ENCODE results near the gene ZNF616.

Gene ZNF616

DNA sequence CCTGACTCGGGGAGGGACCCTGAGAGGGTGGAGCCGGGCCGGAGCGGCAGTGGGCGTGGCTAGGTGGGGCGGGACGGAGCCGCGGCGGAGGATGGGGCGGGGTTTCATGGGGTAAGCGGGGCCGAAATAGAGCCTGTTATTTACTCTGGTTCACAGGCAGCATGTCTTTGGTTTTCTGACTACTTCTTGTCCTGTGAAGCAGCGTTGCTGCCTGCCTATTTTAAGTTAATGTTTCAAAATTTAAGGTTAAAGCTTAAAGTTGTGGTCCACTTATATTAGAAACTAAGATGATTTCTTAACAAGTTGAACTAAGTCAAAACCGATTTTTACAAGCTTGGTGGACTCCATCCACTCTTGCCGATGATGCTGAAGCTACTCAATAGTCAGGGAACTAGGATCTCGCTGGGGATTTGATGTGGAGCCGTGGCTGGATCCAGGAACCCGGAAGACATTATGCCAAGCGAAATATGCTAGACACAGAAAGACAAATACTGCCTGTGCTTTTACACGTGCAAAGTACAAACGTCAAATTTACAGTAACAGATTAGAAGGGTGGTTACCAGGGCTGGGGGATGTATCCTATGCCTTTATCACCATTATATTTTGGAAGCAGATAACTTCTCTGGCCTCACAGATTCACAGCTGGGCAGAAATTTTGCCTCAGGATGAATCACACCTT, 433 bp upstream of the ZNF616 start:
- H3K4me3 ChIP-seq (ENCODE audit: low read depth, low read length), result no peak overlapping the region
- TF ChIP-seq, protein P1, sequence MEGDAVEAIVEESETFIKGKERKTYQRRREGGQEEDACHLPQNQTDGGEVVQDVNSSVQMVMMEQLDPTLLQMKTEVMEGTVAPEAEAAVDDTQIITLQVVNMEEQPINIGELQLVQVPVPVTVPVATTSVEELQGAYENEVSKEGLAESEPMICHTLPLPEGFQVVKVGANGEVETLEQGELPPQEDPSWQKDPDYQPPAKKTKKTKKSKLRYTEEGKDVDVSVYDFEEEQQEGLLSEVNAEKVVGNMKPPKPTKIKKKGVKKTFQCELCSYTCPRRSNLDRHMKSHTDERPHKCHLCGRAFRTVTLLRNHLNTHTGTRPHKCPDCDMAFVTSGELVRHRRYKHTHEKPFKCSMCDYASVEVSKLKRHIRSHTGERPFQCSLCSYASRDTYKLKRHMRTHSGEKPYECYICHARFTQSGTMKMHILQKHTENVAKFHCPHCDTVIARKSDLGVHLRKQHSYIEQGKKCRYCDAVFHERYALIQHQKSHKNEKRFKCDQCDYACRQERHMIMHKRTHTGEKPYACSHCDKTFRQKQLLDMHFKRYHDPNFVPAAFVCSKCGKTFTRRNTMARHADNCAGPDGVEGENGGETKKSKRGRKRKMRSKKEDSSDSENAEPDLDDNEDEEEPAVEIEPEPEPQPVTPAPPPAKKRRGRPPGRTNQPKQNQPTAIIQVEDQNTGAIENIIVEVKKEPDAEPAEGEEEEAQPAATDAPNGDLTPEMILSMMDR (IDR thresholded peaks at IDR 0.05; ENCODE audit: borderline replicate concordance, insufficient read depth, low read depth, low read length), result no peak

DNA sequence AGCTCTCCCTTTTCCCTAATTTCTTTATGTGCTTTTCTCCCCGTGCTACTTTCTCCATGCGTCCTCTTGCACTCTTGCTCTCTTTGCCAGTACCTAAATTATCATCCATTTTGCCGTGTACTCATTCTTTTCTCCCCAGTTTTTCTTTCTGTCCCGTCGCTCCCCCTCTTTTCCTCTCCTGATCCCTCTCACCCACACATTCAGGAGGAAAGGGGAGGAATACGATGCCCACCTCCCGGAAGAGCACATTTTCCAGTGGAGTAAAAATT, 821 bp downstream of the ZNF616 start:
- peak overlapping the region; percentile 73 for H3K4me3 ChIP-seq (ENCODE audit: low read depth, low read length)
- TF ChIP-seq, protein P1 (IDR thresholded peaks at IDR 0.05; ENCODE audit: borderline replicate concordance, insufficient read depth, low read depth, low read length), result no peak

DNA sequence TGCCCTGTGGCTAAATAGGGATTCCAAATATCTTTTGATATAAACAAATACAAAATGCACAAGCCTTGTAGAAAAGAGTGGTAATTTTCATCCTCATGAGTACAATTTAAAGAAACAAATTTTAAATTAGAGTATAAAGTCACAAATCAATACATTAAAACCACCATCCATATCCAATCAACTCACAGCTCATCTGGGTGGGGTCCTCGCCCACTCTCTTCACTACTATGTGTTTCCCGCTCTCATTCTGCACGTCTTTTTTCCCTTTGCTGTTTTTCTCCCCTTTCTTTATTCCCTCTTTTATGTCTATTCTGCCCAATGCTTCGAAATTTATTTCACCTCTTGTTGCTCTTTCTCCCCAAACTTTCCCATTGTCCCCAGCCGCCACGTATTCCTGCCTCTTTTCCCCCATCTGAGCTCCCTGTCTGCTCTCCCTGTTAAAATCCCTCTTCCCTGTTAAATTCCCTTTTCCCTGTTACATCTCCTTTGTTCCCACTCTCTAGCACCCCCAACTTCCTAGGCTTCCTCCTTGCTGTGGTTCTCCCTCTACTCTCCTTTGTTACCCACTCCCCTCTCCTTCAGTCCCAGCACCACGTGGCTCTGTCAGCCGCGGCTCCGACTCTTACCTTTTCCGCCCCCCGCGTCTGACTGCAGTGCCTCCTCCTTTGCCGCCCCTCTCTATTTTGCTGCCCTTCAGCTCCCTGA, 1.3 kb downstream of the ZNF616 start:
- TF ChIP-seq, protein P1 (IDR thresholded peaks at IDR 0.05; ENCODE audit: borderline replicate concordance, insufficient read depth, low read depth, low read length), result no peak
- peak overlapping the region; percentile 73 for H3K4me3 ChIP-seq (ENCODE audit: low read depth, low read length)

DNA sequence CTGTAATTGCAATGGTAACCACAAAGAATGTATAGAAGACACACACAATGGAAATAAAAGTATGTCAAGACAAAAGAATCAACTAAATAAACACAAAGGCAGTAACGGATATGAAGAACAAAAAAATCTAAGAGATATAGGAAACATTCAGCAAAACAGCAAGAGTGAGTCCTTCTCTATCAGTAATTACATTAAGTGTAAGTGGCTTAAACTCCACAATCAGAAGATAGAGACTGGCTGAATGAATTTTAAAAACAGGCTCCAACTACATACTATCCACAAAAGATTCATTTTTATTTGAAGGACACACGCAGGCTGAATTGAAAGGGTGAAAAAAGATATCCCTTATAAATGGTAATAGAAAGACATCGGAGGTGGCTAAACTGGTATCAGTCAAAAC, 19.5 kb downstream of the ZNF616 start:
- H3K4me3 ChIP-seq (ENCODE audit: low read depth, low read length), result no peak overlapping the region
- TF ChIP-seq, protein P1 (IDR thresholded peaks at IDR 0.05; ENCODE audit: borderline replicate concordance, insufficient read depth, low read depth, low read length), result no peak

DNA sequence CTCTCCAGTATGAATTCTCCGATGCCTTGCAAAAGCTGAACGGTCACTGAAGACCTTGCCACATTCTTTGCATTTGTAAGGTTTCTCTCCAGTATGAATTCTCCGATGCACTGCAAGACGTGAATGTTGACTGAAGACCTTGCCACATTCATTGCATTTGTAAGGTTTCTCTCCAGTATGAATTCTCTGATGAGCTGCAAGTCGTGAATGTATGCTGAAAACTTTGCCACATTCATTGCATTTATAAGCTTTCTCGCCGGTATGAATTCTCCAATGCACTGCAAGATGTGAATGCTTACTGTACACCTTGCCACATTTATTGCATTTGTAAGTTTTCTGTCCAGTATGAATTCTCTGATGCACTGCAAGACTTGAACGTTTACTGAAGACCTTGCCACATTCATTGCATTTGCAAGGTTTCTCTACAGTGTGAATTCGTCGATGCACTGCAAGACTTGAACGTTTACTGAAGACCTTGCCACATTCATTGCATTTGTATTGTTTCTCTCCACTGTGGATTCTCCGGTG, 24.1 kb downstream of the ZNF616 start:
- no peak overlapping the region for H3K4me3 ChIP-seq (ENCODE audit: low read depth, low read length)
- TF ChIP-seq, protein P1 (IDR thresholded peaks at IDR 0.05; ENCODE audit: borderline replicate concordance, insufficient read depth, low read depth, low read length), result no peak

DNA sequence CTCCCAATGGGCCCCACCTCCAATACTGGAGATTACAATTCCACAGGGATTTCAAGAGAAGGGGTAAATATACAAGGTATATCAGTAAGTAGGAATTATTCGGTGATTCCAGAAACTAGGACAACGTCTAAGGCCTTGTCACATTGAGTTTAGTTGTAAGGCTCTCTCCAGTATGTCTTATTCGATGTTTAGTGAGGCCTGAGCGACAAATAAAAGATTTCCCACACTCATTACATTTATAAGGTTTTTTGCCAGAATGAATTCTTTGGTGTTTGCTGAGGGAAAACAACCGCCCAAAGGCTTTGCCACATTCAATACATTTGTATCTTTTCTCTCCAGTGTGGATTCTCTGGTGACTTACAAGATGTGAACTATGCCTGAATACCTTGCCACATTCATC, 25.0 kb downstream of the ZNF616 start:
- TF ChIP-seq, protein P1 (IDR thresholded peaks at IDR 0.05; ENCODE audit: borderline replicate concordance, insufficient read depth, low read depth, low read length), result no peak
- no peak overlapping the region for H3K4me3 ChIP-seq (ENCODE audit: low read depth, low read length)

DNA sequence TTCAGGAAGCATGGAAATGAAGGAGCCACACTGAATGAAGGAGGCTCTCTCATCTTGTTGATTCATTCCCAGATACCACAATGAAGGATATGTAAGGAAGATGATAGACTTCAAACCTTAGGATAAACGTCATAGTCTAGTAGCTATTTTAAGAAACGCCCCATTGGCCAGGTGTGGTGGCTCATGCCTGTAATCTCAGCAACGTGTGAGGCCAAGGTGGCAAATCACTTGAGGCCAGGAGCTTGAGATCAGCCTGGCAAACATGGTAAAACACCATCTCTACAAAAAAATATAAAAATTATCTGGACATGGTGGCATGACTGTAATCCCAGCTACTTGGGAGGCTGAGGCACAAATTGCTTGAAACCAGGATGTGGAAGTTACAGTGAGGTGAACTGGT, 27.1 kb downstream of the ZNF616 start:
- TF ChIP-seq, protein P1 (IDR thresholded peaks at IDR 0.05; ENCODE audit: borderline replicate concordance, insufficient read depth, low read depth, low read length), result no peak
- H3K4me3 ChIP-seq (ENCODE audit: low read depth, low read length), result no peak overlapping the region
